ENCODE measurements around the gene SZT2. TPM values are rescaled to one million over a fixed set of nuclear protein-coding genes. Genes with fewer than 3 reads are reported as not detected.
A peak's percentile ranks its signal among the peaks of the same experiment; 100 is the strongest.

SZT2 gene
- total and polyA plus RNA-seq, 2 of the 13 experiments (the other 11 are each of a cell fraction or from before 2014, with no cell fraction given) = 8.0 to 8.8 TPM

GRCh38 chr1:43493661-43494450 is 104.2 kb downstream of the SZT2 start (continued):
- TF ChIP-seq ARID5B (CRISPR knock-in tag; IDR thresholded peaks at IDR 0.05) = peak; percentile 56; the same call in 1 of the 2 replicates

GRCh38 chr1:43495204-43495603 is 105.5 kb downstream of the SZT2 start:
- DNase-seq (ENCODE audit: low spot score) (no peak), ATAC-seq (no peak), FAIRE-seq (no peak)
- Histone ChIP-seq H3K27me3 (ENCODE audit: control insufficient read depth in 1 of 2, insufficient read depth in 2 of 2, low read length in 2 of 2) (no peaks in the 10 kb centered on the region), H3K9me3 (ENCODE audit: low read length) (peaks cover 8% of the 10 kb centered on the region; the same call in 1 of the 2 replicates), H3K4me2 (ENCODE audit: low read depth, low read length) (no peak overlapping the region), H3K79me2 (ENCODE audit: insufficient read depth, low read length) (no peaks in the 10 kb centered on the region), H3K9ac (ENCODE audit: insufficient read depth, low read depth, low read length) (no peak overlapping the region), H3K27ac (ENCODE audit: extremely low read length, insufficient read depth, low read length) (no peak overlapping the region), H3K4me1 (ENCODE audit: insufficient read depth, low read length) (peaks cover 20% of the 10 kb centered on the region), H2AFZ (ENCODE audit: low read length) (no peak overlapping the region), H3K36me3 (replicated peaks in 1 of 2; ENCODE audit: control insufficient read depth in 1 of 2, insufficient read depth in 2 of 2, low read length in 2 of 2) (no peaks in the 10 kb centered on the region), H3K4me3 (replicated peaks in 1 of 3; ENCODE audit: insufficient read depth in 1 of 3, low read depth in 2 of 3, low read length in 3 of 3) (no peak overlapping the region), H4K20me1 (ENCODE audit: insufficient read depth, low read length) (no peaks in the 10 kb centered on the region)
- 59% methylated on average over 6 of the region's 7 CpGs for WGBS (ENCODE audit: low lambda C conversion rate)
- TF ChIP-seq ZIK1 (CRISPR knock-in tag; IDR thresholded peaks at IDR 0.05; ENCODE audit: borderline replicate concordance, low read depth) = no peak
- peak; percentile 76 for TF ChIP-seq ZNF629 (CRISPR knock-in tag; conservative IDR thresholded peaks at IDR 0.05)
- TF ChIP-seq ZBTB33 (CRISPR knock-in tag; IDR thresholded peaks at IDR 0.05) = 0 out of 2 replicates have a peak, but pooled peaks have one; percentile 11
- TF ChIP-seq ZNF142 (CRISPR knock-in tag; IDR thresholded peaks at IDR 0.05) = no peak
- BruUV-seq (replicated peaks) = no TSS peak
- CTCF ChIA-PET (ENCODE audit: low intra/inter-chr PET ratio, low total read pairs) = no interaction called here
- intact Hi-C loops (cut with micrococcal nuclease; ENCODE audit: unreplicated experiment) (no loop called here), in situ Hi-C loops (cut with HindIII; ENCODE audit: extremely low pct_ligation_motif_present, low pct_unique_long_range_greater_than_20kb) (no loop called here)
- POLR2A ChIA-PET = no interaction called here
